ENCODE data around the gene BLNK.

DNA sequence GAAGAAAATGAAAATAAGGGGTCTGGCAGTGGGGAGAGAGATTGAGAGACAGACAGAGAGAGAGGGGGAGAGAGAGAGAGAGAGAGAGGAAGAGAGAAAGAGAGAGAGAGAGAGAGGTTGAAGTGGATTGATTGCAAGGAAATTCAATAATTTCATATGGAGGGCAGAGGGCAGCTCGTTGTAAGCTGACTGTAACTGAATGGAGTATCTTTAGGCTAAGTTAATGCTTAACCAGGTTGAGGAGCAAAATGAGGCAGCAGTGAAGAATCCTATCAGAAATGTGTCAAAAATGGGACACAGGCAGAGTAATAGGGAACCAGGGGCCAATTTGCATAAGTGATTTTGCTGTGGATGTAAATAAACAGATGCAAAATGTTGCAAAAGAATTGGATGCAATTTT, 21.0 kb downstream of the BLNK start:
- TF ChIP-seq EZH2phosphoT487 (IDR thresholded peaks at IDR 0.05; ENCODE audit: unreplicated experiment) = no peak
- TF ChIP-seq, protein P1, sequence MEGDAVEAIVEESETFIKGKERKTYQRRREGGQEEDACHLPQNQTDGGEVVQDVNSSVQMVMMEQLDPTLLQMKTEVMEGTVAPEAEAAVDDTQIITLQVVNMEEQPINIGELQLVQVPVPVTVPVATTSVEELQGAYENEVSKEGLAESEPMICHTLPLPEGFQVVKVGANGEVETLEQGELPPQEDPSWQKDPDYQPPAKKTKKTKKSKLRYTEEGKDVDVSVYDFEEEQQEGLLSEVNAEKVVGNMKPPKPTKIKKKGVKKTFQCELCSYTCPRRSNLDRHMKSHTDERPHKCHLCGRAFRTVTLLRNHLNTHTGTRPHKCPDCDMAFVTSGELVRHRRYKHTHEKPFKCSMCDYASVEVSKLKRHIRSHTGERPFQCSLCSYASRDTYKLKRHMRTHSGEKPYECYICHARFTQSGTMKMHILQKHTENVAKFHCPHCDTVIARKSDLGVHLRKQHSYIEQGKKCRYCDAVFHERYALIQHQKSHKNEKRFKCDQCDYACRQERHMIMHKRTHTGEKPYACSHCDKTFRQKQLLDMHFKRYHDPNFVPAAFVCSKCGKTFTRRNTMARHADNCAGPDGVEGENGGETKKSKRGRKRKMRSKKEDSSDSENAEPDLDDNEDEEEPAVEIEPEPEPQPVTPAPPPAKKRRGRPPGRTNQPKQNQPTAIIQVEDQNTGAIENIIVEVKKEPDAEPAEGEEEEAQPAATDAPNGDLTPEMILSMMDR (conservative IDR thresholded peaks at IDR 0.05; ENCODE audit: low read depth in 2 of 2) = no peak
- TF ChIP-seq EZH2 (IDR thresholded peaks at IDR 0.05; ENCODE audit: low read depth, unreplicated experiment) = no peak
- no peak for TF ChIP-seq POLR2AphosphoS5 (IDR thresholded peaks at IDR 0.05; ENCODE audit: low read depth)
- TF ChIP-seq, protein P2, sequence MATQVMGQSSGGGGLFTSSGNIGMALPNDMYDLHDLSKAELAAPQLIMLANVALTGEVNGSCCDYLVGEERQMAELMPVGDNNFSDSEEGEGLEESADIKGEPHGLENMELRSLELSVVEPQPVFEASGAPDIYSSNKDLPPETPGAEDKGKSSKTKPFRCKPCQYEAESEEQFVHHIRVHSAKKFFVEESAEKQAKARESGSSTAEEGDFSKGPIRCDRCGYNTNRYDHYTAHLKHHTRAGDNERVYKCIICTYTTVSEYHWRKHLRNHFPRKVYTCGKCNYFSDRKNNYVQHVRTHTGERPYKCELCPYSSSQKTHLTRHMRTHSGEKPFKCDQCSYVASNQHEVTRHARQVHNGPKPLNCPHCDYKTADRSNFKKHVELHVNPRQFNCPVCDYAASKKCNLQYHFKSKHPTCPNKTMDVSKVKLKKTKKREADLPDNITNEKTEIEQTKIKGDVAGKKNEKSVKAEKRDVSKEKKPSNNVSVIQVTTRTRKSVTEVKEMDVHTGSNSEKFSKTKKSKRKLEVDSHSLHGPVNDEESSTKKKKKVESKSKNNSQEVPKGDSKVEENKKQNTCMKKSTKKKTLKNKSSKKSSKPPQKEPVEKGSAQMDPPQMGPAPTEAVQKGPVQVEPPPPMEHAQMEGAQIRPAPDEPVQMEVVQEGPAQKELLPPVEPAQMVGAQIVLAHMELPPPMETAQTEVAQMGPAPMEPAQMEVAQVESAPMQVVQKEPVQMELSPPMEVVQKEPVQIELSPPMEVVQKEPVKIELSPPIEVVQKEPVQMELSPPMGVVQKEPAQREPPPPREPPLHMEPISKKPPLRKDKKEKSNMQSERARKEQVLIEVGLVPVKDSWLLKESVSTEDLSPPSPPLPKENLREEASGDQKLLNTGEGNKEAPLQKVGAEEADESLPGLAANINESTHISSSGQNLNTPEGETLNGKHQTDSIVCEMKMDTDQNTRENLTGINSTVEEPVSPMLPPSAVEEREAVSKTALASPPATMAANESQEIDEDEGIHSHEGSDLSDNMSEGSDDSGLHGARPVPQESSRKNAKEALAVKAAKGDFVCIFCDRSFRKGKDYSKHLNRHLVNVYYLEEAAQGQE (IDR thresholded peaks at IDR 0.05; ENCODE audit: unreplicated experiment) = no peak
- TF ChIP-seq CREB1 (CRISPR knock-in tag; IDR thresholded peaks at IDR 0.05; ENCODE audit: low read depth) = no peak
- TF ChIP-seq, protein P3, sequence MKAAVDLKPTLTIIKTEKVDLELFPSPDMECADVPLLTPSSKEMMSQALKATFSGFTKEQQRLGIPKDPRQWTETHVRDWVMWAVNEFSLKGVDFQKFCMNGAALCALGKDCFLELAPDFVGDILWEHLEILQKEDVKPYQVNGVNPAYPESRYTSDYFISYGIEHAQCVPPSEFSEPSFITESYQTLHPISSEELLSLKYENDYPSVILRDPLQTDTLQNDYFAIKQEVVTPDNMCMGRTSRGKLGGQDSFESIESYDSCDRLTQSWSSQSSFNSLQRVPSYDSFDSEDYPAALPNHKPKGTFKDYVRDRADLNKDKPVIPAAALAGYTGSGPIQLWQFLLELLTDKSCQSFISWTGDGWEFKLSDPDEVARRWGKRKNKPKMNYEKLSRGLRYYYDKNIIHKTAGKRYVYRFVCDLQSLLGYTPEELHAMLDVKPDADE (IDR thresholded peaks at IDR 0.05) = no peak
- TF ChIP-seq JUNB (IDR thresholded peaks at IDR 0.05; ENCODE audit: unreplicated experiment) = no peak
- no peak for TF ChIP-seq NANOG (IDR thresholded peaks at IDR 0.05; ENCODE audit: borderline replicate concordance)
- TF ChIP-seq ZNF331 (CRISPR knock-in tag; IDR thresholded peaks at IDR 0.05; ENCODE audit: low read depth) = no peak
- no peak for TF ChIP-seq ZNF114 (CRISPR knock-in tag; IDR thresholded peaks at IDR 0.05)
- TF ChIP-seq, protein P4, sequence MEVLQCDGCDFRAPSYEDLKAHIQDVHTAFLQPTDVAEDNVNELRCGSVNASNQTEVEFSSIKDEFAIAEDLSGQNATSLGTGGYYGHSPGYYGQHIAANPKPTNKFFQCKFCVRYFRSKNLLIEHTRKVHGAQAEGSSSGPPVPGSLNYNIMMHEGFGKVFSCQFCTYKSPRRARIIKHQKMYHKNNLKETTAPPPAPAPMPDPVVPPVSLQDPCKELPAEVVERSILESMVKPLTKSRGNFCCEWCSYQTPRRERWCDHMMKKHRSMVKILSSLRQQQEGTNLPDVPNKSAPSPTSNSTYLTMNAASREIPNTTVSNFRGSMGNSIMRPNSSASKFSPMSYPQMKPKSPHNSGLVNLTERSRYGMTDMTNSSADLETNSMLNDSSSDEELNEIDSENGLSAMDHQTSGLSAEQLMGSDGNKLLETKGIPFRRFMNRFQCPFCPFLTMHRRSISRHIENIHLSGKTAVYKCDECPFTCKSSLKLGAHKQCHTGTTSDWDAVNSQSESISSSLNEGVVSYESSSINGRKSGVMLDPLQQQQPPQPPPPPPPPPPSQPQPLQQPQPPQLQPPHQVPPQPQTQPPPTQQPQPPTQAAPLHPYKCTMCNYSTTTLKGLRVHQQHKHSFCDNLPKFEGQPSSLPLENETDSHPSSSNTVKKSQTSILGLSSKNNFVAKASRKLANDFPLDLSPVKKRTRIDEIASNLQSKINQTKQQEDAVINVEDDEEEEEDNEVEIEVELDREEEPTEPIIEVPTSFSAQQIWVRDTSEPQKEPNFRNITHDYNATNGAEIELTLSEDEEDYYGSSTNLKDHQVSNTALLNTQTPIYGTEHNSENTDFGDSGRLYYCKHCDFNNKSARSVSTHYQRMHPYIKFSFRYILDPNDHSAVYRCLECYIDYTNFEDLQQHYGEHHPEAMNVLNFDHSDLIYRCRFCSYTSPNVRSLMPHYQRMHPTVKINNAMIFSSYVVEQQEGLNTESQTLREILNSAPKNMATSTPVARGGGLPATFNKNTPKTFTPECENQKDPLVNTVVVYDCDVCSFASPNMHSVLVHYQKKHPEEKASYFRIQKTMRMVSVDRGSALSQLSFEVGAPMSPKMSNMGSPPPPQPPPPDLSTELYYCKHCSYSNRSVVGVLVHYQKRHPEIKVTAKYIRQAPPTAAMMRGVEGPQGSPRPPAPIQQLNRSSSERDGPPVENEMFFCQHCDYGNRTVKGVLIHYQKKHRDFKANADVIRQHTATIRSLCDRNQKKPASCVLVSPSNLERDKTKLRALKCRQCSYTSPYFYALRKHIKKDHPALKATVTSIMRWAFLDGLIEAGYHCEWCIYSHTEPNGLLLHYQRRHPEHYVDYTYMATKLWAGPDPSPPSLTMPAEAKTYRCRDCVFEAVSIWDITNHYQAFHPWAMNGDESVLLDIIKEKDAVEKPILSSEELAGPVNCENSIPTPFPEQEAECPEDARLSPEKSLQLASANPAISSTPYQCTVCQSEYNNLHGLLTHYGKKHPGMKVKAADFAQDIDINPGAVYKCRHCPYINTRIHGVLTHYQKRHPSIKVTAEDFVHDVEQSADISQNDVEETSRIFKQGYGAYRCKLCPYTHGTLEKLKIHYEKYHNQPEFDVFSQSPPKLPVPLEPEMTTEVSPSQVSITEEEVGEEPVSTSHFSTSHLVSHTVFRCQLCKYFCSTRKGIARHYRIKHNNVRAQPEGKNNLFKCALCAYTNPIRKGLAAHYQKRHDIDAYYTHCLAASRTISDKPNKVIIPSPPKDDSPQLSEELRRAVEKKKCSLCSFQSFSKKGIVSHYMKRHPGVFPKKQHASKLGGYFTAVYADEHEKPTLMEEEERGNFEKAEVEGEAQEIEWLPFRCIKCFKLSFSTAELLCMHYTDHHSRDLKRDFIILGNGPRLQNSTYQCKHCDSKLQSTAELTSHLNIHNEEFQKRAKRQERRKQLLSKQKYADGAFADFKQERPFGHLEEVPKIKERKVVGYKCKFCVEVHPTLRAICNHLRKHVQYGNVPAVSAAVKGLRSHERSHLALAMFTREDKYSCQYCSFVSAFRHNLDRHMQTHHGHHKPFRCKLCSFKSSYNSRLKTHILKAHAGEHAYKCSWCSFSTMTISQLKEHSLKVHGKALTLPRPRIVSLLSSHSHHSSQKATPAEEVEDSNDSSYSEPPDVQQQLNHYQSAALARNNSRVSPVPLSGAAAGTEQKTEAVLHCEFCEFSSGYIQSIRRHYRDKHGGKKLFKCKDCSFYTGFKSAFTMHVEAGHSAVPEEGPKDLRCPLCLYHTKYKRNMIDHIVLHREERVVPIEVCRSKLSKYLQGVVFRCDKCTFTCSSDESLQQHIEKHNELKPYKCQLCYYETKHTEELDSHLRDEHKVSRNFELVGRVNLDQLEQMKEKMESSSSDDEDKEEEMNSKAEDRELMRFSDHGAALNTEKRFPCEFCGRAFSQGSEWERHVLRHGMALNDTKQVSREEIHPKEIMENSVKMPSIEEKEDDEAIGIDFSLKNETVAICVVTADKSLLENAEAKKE (CRISPR knock-in tag; IDR thresholded peaks at IDR 0.05) = no peak
